ENCODE data around the gene TNRC6C. TPM values are rescaled to one million over a fixed set of nuclear protein-coding genes. Genes with fewer than 3 reads are reported as not detected.
"Not testable (repeated sequence)": the region's sequence is repeated elsewhere in the genome, so short reads cannot be mapped to it uniquely, and the experiment has no call there.

The TNRC6C gene
- polyA plus RNA-seq, 1 donor = 17.1 TPM

- no peak for DNase-seq
Observed at GRCh38 chr17:78042542-78042941, 84.0 kb downstream of the TNRC6C start.

- DNase-seq = no peak
Observed at GRCh38 chr17:78043031-78043430, 84.5 kb downstream of the TNRC6C start.

GRCh38 chr17:78044280-78044835 is 85.9 kb downstream of the TNRC6C start:
- no peak for DNase-seq

GRCh38 chr17:78045316-78045715 is 86.8 kb downstream of the TNRC6C start:
- DNase-seq = no peak

DNA sequence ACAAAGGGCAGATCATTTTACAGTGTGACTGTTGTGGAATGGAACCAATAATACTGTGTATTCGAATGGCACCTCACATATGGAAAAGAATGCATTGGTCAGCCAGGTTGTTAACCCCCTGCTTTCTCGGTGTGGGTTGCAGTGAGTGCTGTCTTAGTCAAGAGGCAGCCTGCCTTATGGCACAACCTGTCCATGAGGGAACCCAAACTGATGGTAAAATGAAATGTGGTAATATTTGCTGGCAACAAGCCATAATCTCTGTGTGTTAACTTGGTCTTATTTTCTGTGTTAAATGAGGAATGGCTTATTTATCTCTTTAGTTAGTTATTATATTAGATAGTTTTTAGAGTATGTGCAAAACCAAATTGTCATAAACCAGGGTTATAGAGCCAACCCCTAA is 88.4 kb downstream of the TNRC6C start:
- no peak for DNase-seq

- no peak for DNase-seq
Observed at GRCh38 chr17:78048346-78049292, 90.1 kb downstream of the TNRC6C start.

- DNase-seq = no peak
Observed at GRCh38 chr17:78049609-78050008, 91.1 kb downstream of the TNRC6C start.

DNA sequence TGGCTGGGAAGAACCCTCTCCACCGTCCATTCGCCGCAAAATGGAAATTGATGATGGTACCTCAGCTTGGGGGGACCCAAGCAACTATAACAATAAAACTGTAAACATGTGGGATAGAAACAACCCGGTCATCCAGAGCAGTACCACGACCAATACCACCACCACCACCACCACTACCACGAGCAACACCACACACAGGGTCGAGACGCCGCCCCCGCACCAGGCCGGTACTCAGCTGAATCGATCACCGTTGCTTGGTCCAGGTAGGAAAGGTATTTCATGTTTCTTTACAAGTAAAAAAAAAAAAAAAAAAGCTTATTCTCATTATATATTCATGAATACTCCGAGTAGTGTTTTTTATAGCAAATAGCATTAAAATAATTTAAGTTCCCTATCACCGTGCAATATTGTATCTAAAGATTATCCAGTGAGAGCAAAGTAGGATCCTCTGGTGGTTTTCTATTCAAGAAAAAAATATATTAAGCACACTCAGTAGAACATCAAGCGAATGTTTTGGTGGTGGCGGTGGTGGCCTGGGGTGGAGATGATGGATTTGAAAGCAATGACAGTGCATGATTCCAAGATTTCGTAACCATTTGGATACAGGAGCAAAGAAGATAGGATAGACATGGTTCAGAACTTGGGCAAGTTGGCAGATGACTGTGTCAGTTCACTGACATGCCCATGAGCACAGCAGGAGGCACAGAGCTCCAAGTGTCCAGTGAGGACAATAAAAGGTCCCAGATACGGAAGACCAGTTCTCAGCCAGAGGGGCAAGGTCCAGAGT is 92.9 kb downstream of the TNRC6C start:
- DNase-seq = no peak

DNA sequence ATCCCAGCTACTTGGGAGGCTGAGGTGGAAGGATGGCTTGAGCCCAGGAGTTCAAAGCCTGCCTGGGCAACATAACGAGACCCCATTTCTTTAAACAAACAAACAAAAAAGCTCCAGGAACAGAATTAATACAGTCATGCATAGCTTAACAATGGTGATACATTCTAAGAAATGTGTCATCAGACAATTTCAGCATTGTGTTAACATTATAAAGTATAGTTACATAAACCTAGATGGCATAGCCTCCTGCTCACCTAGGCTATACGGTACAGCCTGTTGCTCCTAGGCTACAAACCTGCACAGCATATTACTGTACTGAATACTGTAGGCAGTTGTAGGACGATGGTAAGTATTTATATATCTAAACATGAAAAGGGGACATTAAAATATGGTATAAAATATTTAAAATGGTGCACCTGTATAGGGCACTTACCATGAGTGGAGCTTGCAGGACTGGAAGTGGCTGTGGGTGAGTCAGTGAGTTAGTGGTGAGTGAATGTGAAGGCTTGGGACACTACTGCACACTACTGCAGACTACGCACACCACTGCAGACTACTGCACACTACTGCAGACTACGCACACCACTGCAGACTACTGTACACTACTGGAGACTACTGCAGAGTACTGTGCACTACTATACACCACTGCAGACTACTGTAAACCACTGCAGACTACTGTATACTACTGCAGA is 95.4 kb downstream of the TNRC6C start:
- no peak for DNase-seq

GRCh38 chr17:78057113-78057740 is 98.7 kb downstream of the TNRC6C start:
- DNase-seq = no peak

DNA sequence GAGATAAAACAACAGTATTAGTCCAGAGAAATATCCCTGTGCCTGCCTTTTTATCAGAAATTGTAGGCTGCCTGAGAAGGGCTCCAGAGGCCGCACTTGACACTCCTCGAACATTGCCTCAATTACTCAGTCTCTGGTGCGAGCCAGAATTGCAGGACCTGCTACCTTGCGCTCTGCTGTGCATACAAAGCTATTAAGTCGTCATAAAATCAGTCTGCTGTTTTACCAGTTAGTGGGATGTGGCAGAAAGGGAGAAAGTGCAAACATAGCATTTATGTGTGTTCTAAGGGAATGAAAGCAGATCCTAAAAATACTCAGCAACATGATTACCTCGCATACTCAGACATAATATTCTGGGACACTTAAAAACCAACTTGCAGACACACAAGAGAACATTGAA is 99.5 kb downstream of the TNRC6C start:
- DNase-seq = no peak

DNA sequence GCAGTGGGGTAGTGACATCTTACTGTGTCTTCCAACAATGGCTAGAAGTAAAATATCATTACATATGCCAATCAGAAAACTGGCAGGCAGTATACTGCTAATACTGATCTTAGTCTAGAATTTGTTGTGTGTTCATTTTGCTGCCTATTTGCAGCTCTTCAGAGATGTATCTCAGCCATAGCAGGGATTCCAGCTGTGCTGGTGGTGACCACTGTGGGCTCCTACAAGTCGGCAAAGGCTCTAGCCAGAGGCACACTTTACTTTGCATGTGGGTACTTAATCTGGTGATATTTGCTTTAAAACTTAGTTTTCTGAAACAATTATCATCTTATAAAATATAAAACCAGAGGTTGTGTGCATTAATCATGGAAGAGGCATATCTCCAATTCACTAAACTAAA is 100.1 kb downstream of the TNRC6C start:
- no peak for DNase-seq

DNA sequence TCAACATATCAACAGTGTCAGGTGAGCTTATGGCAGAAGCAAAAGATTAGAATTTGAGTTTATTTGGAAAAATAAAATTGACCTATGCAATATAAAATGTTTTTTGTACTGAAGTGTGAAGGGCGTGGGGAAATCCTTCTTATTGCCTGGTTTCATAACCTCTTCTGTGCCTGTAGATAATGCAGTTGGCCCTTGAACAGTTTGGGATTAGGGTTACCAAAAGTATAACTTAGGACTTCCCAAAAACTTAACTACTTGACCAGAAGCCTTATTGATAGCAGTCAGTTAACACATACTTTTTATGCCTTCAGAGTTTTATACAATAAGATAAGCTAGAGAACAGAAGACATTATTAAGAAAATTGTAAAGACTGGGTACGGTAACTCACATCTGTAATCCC is 104.1 kb downstream of the TNRC6C start:
- DNase-seq = no peak

- DNase-seq = no peak
Observed at GRCh38 chr17:78063489-78063888, 105.0 kb downstream of the TNRC6C start.

- DNase-seq = no peak
Observed at GRCh38 chr17:78064708-78065107, 106.2 kb downstream of the TNRC6C start.

DNA sequence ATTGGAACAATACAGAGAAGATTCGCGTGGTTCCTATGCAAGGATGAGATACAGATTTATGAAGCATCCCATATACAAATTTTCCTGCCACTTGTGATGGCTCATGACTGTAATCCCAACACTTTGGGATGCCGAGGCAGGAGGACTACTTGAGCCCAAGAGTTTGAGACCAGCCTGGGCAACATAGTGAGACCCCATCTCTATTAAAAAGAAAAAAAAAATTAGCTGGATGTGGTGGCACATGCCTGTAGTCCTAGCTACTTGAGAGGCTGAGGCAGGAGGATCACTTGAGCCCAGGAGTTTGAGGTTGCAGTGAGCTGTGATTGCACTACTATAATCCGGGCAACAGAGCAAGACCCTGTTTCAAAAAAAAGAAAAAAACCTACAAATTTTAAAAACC is 108.5 kb downstream of the TNRC6C start:
- not testable (repeated sequence) for DNase-seq

- no peak for DNase-seq
Observed at GRCh38 chr17:78069695-78070094, 111.2 kb downstream of the TNRC6C start.

DNA sequence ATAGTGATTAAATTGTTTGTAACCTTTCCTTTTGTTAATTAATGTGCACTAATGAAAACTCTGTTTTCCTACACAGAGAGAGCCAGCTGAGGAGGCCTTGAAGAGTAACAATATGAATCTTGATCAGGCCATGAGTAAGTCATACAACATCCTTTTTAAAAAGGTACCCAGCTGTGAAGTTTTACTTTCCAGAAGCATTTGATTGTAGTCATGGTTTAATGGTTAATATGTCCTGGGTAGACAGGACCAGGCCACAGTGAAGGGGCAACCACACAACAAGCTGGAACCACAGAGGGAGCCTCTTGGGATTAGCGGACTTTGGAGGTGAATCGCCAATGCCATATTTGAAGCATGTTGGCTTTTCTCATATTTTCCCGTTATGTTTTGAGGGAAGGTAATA is 114.5 kb downstream of the TNRC6C start:
- no peak for DNase-seq

DNA sequence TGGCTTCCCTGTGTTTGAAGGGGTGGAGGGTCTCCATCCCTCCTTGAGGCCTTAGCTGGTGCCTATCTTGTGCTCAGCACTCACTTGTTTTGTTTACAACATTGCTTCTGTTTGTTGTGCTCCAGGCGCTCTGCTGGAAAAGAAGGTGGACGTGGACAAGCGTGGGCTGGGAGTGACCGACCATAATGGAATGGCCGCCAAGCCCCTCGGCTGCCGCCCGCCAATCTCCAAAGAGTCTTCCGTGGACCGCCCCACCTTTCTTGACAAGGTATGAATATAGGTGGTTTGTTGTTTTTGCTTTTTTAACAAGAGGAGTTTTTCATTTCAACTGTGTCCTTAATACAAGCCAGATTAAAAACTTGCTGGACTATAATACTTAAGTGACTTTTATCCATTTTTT is 116.5 kb downstream of the TNRC6C start:
- no peak for DNase-seq

GRCh38 chr17:78075545-78075944 is 117.0 kb downstream of the TNRC6C start:
- DNase-seq = no peak

GRCh38 chr17:78079253-78079652 is 120.8 kb downstream of the TNRC6C start:
- DNase-seq = no peak

- DNase-seq = no peak
Observed at GRCh38 chr17:78081551-78081950, 123.0 kb downstream of the TNRC6C start.

Measured in left kidney (tissue), 2 donors.